Colonic mucosa (tissue), 4 donors: ENCODE measurements around the gene MPPED1. TPM values are rescaled to one million over a fixed set of nuclear protein-coding genes. Genes with fewer than 3 reads are reported as not detected.

ENCODE experiments used
- DNase-seq: peaks from one replicate; pipeline ENCODE4 v3.0.0-alpha.2; 2020
- H3K27ac ChIP-seq: fragments of 200-600 bp; one replicate; pipeline ENCODE4 v1.8.0; 2021
- H3K27me3 ChIP-seq: fragments of 200-600 bp; one replicate; pipeline ENCODE4 v1.8.0; 2021
- H3K36me3 ChIP-seq: fragments of 200-600 bp; one replicate; pipeline ENCODE4 v1.8.0; 2021
- H3K4me1 ChIP-seq: fragments of 200-600 bp; one replicate; pipeline ENCODE4 v1.8.0; 2021; ENCODE audit warnings: mild to moderate bottlenecking
- H3K4me3 ChIP-seq: fragments of 200-600 bp; one replicate; pipeline ENCODE4 v1.8.0; 2021
- H3K9ac ChIP-seq, 2 donors: one replicate each; pipeline ENCODE4 v1.7.0; 2013; ENCODE audit warnings: control low read depth in 2 of 2, low read depth in 2 of 2, low read length in 2 of 2
- H3K9me3 ChIP-seq: fragments of 200-600 bp; one replicate; pipeline ENCODE4 v1.8.0; 2021
- CTCF ChIP-seq: fragments of 200-600 bp; IDR thresholded peaks from one replicate; pipeline ENCODE4 v1.8.0; 2022; ENCODE audit warnings: antibody characterized with exemption, mild to moderate bottlenecking
- intact Hi-C: fragments of 100-400 bp; cut with DNase I; formaldehyde crosslinking; loops from one replicate; pipeline ENCODE4 v1.14.1; 2022
- total RNA-seq, 2 donors: library from RNA; stranded (reverse); fragmentation: NEBNext Ultra II Directional in 1 of 2; extraction: Animal tissue kit (Norgen Biotek cat#: 25700) in 1 of 2; gene quantifications; one replicate each; pipeline ENCODE4 v1.2.1, GENCODE V29; 2021
- donor health status: healthy.
- donor health status: DM: no; HTN: no; CAD: no.
- donor health status: DM: no; HTN: no; CAD: no.

The MPPED1 gene
- total RNA-seq, 2 donors from 2014 or later, result 0.05 TPM; not detected in 1

- H3K9me3 ChIP-seq, result no peaks in the 10 kb centered on the region
- no peaks in the 10 kb centered on the region for H3K27me3 ChIP-seq
- TF ChIP-seq CTCF, result no peak
- no peak overlapping the region for H3K27ac ChIP-seq
- intact Hi-C loops, result no loop called here
- H3K9ac ChIP-seq, result no peak overlapping the region
- H3K4me1 ChIP-seq, result no peaks in the 10 kb centered on the region
- H3K36me3 ChIP-seq, result no peaks in the 10 kb centered on the region
- no peak overlapping the region for H3K4me3 ChIP-seq
- no peak for DNase-seq
These were observed 64.5 kb downstream of the MPPED1 start for GRCh38 chr22:43476341-43476740.

- Histone ChIP-seq H3K36me3 (no peaks in the 10 kb centered on the region), H3K9me3 (no peaks in the 10 kb centered on the region), H3K4me3 (no peak overlapping the region), H3K27me3 (no peaks in the 10 kb centered on the region), H3K4me1 (no peaks in the 10 kb centered on the region), H3K9ac (no peak overlapping the region), H3K27ac (no peak overlapping the region)
- DNase-seq, result no peak
- intact Hi-C loops, result no loop called here
- TF ChIP-seq CTCF, result no peak
These were observed 65.2 kb downstream of the MPPED1 start for GRCh38 chr22:43476751-43477725.

GRCh38 chr22:43477966-43478365 is 66.2 kb downstream of the MPPED1 start:
- H3K4me1 ChIP-seq, result no peaks in the 10 kb centered on the region
- H3K9me3 ChIP-seq, result no peaks in the 10 kb centered on the region
- intact Hi-C loops, result no loop called here
- H3K4me3 ChIP-seq, result no peak overlapping the region
- no peak for DNase-seq
- H3K36me3 ChIP-seq, result no peaks in the 10 kb centered on the region
- H3K9ac ChIP-seq, result no peak overlapping the region
- no peak overlapping the region for H3K27ac ChIP-seq
- TF ChIP-seq CTCF, result no peak
- no peaks in the 10 kb centered on the region for H3K27me3 ChIP-seq

GRCh38 chr22:43478621-43479300 is 66.9 kb downstream of the MPPED1 start:
- Histone ChIP-seq H3K4me3 (no peak overlapping the region), H3K27me3 (no peaks in the 10 kb centered on the region), H3K9ac (no peak overlapping the region), H3K36me3 (no peaks in the 10 kb centered on the region), H3K27ac (no peak overlapping the region), H3K4me1 (no peaks in the 10 kb centered on the region), H3K9me3 (no peaks in the 10 kb centered on the region)
- TF ChIP-seq CTCF, result no peak
- intact Hi-C loops, result no loop called here
- DNase-seq, result no peak

GRCh38 chr22:43479301-43479950 is 67.6 kb downstream of the MPPED1 start:
- Histone ChIP-seq H3K9me3 (no peaks in the 10 kb centered on the region), H3K4me1 (no peaks in the 10 kb centered on the region), H3K4me3 (no peak overlapping the region), H3K36me3 (no peaks in the 10 kb centered on the region), H3K27ac (no peak overlapping the region), H3K9ac (no peak overlapping the region), H3K27me3 (no peaks in the 10 kb centered on the region)
- DNase-seq, result no peak
- no peak for TF ChIP-seq CTCF
- intact Hi-C loops, result no loop called here
